Natural killer cell treated with Interleukin-12 subunit alpha and Interleukin-12 subunit beta and Interleukin-15 and Interleukin-18, amount 100 ng/mL, for 72 hours (primary cell): ENCODE data around the gene MRPS18A. TPM values are rescaled to one million over a fixed set of nuclear protein-coding genes. Genes with fewer than 3 reads are reported as not detected.

Experiments
- ATAC-seq, 2 donors: fragments of 150-1000 bp; cut with Tn5 transposase in 1 of 2; sonication (Bioruptor Pico), chemical (Tn5 transposase) in 1 of 2; 2 replicates each; pipeline ENCODE4 v1.10.0; 2021
- DNase-seq: peaks from one replicate; pipeline ENCODE4 v3.0.0; 2022; ENCODE audit warnings: low spot score
- H3K27ac Mint-ChIP-seq, 2 donors: 1 replicate in 1 of 2; 2 replicates in 1 of 2; pipeline ENCODE4 v1.8.0; 2022; ENCODE audit warnings: mixed read lengths in 2 of 2, mild to moderate bottlenecking in 1 of 2, moderate library complexity in 1 of 2
- H3K27me3 Mint-ChIP-seq, 2 donors: 1 replicate in 1 of 2; 2 replicates in 1 of 2; pipeline ENCODE4 v1.8.0; 2022; ENCODE audit warnings: mixed read lengths in 2 of 2
- H3K36me3 Mint-ChIP-seq: one replicate; pipeline ENCODE4 v1.8.0; 2022; ENCODE audit warnings: mixed read lengths
- H3K4me1 Mint-ChIP-seq, 2 donors: 1 replicate in 1 of 2; 2 replicates in 1 of 2; pipeline ENCODE4 v1.8.0; 2022; ENCODE audit warnings: low read depth in 2 of 2, mixed read lengths in 2 of 2, mild to moderate bottlenecking in 1 of 2
- H3K4me3 Mint-ChIP-seq: one replicate; pipeline ENCODE4 v1.8.0; 2022; ENCODE audit warnings: mixed read lengths
- H3K9me3 Mint-ChIP-seq: 2 replicates; pipeline ENCODE4 v1.8.0; 2022; ENCODE audit warnings: mixed read lengths
- total RNA-seq, 2 donors: library from RNA; stranded (reverse); gene quantifications; one replicate each; pipeline ENCODE4 v1.2.3, GENCODE V29; 2022

MRPS18A gene
- total RNA-seq, 2 donors from 2014 or later = 32.7 to 39.3 TPM

GRCh38 chr6:43698584-43699349 lies 11.2 kb upstream of the MRPS18A start:
- H3K36me3 Mint-ChIP-seq = no peaks in the 10 kb centered on the region
- DNase-seq (no peak), ATAC-seq (no peak)
- peaks cover 0 to 3% of the 10 kb centered on the region in 2 donors for H3K4me1 Mint-ChIP-seq
- no peak overlapping the region for H3K4me3 Mint-ChIP-seq
- H3K27me3 Mint-ChIP-seq = peaks cover 26 to 34% of the 10 kb centered on the region in 2 donors
- H3K9me3 Mint-ChIP-seq = no peaks in the 10 kb centered on the region
- no peak overlapping the region for H3K27ac Mint-ChIP-seq

GRCh38 chr6:43697421-43697820 lies 9.8 kb upstream of the MRPS18A start:
- ATAC-seq (no peak), DNase-seq (no peak)
- H3K4me1 Mint-ChIP-seq = peaks cover 0 to under 1% of the 10 kb centered on the region in 2 donors
- H3K27me3 Mint-ChIP-seq = peaks cover 19 to 26% of the 10 kb centered on the region in 2 donors
- H3K36me3 Mint-ChIP-seq = no peaks in the 10 kb centered on the region
- no peaks in the 10 kb centered on the region for H3K9me3 Mint-ChIP-seq
- H3K4me3 Mint-ChIP-seq = no peak overlapping the region
- no peak overlapping the region for H3K27ac Mint-ChIP-seq

- no peak overlapping the region for H3K4me3 Mint-ChIP-seq
- no peak overlapping the region for H3K27ac Mint-ChIP-seq
- ATAC-seq = no peak
- no peaks in the 10 kb centered on the region for H3K9me3 Mint-ChIP-seq
- no peak for DNase-seq
- no peaks in the 10 kb centered on the region for H3K36me3 Mint-ChIP-seq
- H3K4me1 Mint-ChIP-seq = no peaks in the 10 kb centered on the region
- H3K27me3 Mint-ChIP-seq = peaks cover 11 to 12% of the 10 kb centered on the region in 2 donors
Observed at GRCh38 chr6:43695967-43696291, 8.3 kb upstream of the MRPS18A start.

- no peaks in the 10 kb centered on the region for H3K9me3 Mint-ChIP-seq
- peaks cover 9 to 13% of the 10 kb centered on the region in 2 donors for H3K27me3 Mint-ChIP-seq
- DNase-seq = no peak
- no peak overlapping the region for H3K4me3 Mint-ChIP-seq
- no peaks in the 10 kb centered on the region for H3K36me3 Mint-ChIP-seq
- H3K27ac Mint-ChIP-seq = no peak overlapping the region
- ATAC-seq = no peak
- H3K4me1 Mint-ChIP-seq = no peaks in the 10 kb centered on the region
Observed at GRCh38 chr6:43695215-43695966, 7.8 kb upstream of the MRPS18A start.

GRCh38 chr6:43689421-43689820 lies 1.8 kb upstream of the MRPS18A start:
- H3K4me1 Mint-ChIP-seq = peaks cover 23 to 26% of the 10 kb centered on the region in 2 donors
- H3K27me3 Mint-ChIP-seq = peaks cover 0 to 3% of the 10 kb centered on the region in 2 donors
- H3K27ac Mint-ChIP-seq = no peak overlapping the region

GRCh38 chr6:43687079-43687436 lies 533 bp downstream of the MRPS18A start:
- Mint-ChIP-seq H3K4me1 (peaks cover 36 to 41% of the 10 kb centered on the region in 2 donors), H3K4me3 (peak overlapping the region; percentile 95), H3K27ac (peak overlapping the region; percentile 79 to 91), H3K9me3 (no peaks in the 10 kb centered on the region), H3K36me3 (peaks cover 4% of the 10 kb centered on the region), H3K27me3 (peaks cover 0 to 3% of the 10 kb centered on the region in 2 donors)
- DNase-seq (no peak), ATAC-seq (peak in 1 of 2 donors; percentile 17)

More at GRCh38 chr6:43689421-43689820, 1.8 kb upstream of the MRPS18A start:
- Mint-ChIP-seq H3K4me3 (no peak overlapping the region), H3K36me3 (peaks cover 4% of the 10 kb centered on the region), H3K9me3 (no peaks in the 10 kb centered on the region)
- DNase-seq (no peak), ATAC-seq (no peak)

GRCh38 chr6:43683708-43684455 lies 3.7 kb downstream of the MRPS18A start:
- peaks cover 41 to 43% of the 10 kb centered on the region in 2 donors for H3K4me1 Mint-ChIP-seq
- ATAC-seq = no peak
- H3K27ac Mint-ChIP-seq = no peak overlapping the region

GRCh38 chr6:43682724-43683429 lies 4.7 kb downstream of the MRPS18A start:
- Mint-ChIP-seq H3K4me3 (no peak overlapping the region), H3K27me3 (no peaks in the 10 kb centered on the region), H3K4me1 (peaks cover 35 to 38% of the 10 kb centered on the region in 2 donors), H3K27ac (no peak overlapping the region), H3K9me3 (no peaks in the 10 kb centered on the region), H3K36me3 (peaks cover 4% of the 10 kb centered on the region)
- ATAC-seq (no peak), DNase-seq (no peak)

More at GRCh38 chr6:43683708-43684455, 3.7 kb downstream of the MRPS18A start:
- peaks cover 4% of the 10 kb centered on the region for H3K36me3 Mint-ChIP-seq
- no peaks in the 10 kb centered on the region for H3K27me3 Mint-ChIP-seq
- no peak overlapping the region for H3K4me3 Mint-ChIP-seq
- no peaks in the 10 kb centered on the region for H3K9me3 Mint-ChIP-seq
- no peak for DNase-seq

- Mint-ChIP-seq H3K4me3 (no peak overlapping the region), H3K9me3 (no peaks in the 10 kb centered on the region), H3K27me3 (no peaks in the 10 kb centered on the region), H3K4me1 (peaks cover 23 to 26% of the 10 kb centered on the region in 2 donors), H3K36me3 (peaks cover 5% of the 10 kb centered on the region), H3K27ac (no peak overlapping the region)
- no peak for DNase-seq
- no peak for ATAC-seq
Observed at GRCh38 chr6:43681303-43681702, 6.3 kb downstream of the MRPS18A start.

GRCh38 chr6:43680308-43681200 lies 7.0 kb downstream of the MRPS18A start:
- ATAC-seq (no peak), DNase-seq (no peak)
- H3K4me3 Mint-ChIP-seq = no peak overlapping the region
- H3K9me3 Mint-ChIP-seq = no peaks in the 10 kb centered on the region
- H3K36me3 Mint-ChIP-seq = peaks cover 5% of the 10 kb centered on the region
- no peak overlapping the region for H3K27ac Mint-ChIP-seq
- H3K4me1 Mint-ChIP-seq = peaks cover 19 to 23% of the 10 kb centered on the region in 2 donors
- H3K27me3 Mint-ChIP-seq = no peaks in the 10 kb centered on the region

- Mint-ChIP-seq H3K27ac (no peak overlapping the region), H3K4me1 (peaks cover 11 to 19% of the 10 kb centered on the region in 2 donors), H3K9me3 (no peaks in the 10 kb centered on the region), H3K4me3 (no peak overlapping the region), H3K36me3 (peaks cover 5% of the 10 kb centered on the region), H3K27me3 (no peaks in the 10 kb centered on the region)
- DNase-seq = no peak
- no peak for ATAC-seq
Observed at GRCh38 chr6:43679057-43679456, 8.5 kb downstream of the MRPS18A start.

GRCh38 chr6:43678341-43678740 lies 9.2 kb downstream of the MRPS18A start:
- Mint-ChIP-seq H3K4me1 (peaks cover 7 to 13% of the 10 kb centered on the region in 2 donors), H3K27ac (no peak overlapping the region), H3K4me3 (no peak overlapping the region)

More at GRCh38 chr6:43678341-43678740, 9.2 kb downstream of the MRPS18A start:
- H3K36me3 Mint-ChIP-seq = peaks cover 5% of the 10 kb centered on the region
- no peaks in the 10 kb centered on the region for H3K27me3 Mint-ChIP-seq
- ATAC-seq = no peak
- no peak for DNase-seq
- no peaks in the 10 kb centered on the region for H3K9me3 Mint-ChIP-seq
